ENCODE results near the gene IQCH. TPM values are rescaled to one million over a fixed set of nuclear protein-coding genes. Genes with fewer than 3 reads are reported as not detected.

IQCH gene
- total RNA-seq, 4 donors from 2014 or later = 0.40 to 5.2 (median 1.9) TPM

DNA sequence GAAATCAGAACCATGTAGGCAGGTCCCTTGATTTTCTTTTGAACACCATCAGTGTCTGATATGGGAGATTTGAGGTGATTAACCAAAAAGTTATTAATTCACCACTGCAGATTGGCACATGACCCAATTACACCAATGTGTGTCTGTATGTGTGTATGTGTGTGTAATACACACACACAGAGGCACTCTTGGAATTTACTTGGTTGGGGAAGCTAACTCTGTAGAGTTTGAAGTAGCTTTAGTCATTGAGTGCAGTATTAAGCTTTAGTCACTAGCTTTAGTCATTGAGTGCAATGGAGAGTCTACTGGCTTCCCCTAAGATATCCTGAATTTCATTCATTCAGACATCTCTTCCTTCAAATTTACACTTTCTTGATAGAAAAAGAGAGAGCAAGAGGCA is 156.9 kb downstream of the IQCH start:
- Histone ChIP-seq H3K36me3 (no peaks in the 10 kb centered on the region), H3K27me3 (no peaks in the 10 kb centered on the region), H3K27ac (no peak overlapping the region), H3K4me3 (no peak overlapping the region), H3K4me1 (no peaks in the 10 kb centered on the region), H3K9me3 (no peaks in the 10 kb centered on the region)
- intact Hi-C loops (cut with DNase I; ENCODE audit: low total_unique reads) (no loop called here), in situ Hi-C loops (cut with MboI; ENCODE audit: low pct_ligation_motif_present in 1 of 4, low pct_unique_long_range_greater_than_20kb in 1 of 4, low sequenced_read_pairs in 3 of 4) (no loop called here)
- no peak for DNase-seq
- no peak for TF ChIP-seq POLR2AphosphoS5 (IDR thresholded peaks at IDR 0.05)
- no peak for TF ChIP-seq EP300 (IDR thresholded peaks at IDR 0.05; ENCODE audit: low read depth)
- TF ChIP-seq POLR2A (IDR thresholded peaks at IDR 0.05) = no peak
- TF ChIP-seq, protein P1, sequence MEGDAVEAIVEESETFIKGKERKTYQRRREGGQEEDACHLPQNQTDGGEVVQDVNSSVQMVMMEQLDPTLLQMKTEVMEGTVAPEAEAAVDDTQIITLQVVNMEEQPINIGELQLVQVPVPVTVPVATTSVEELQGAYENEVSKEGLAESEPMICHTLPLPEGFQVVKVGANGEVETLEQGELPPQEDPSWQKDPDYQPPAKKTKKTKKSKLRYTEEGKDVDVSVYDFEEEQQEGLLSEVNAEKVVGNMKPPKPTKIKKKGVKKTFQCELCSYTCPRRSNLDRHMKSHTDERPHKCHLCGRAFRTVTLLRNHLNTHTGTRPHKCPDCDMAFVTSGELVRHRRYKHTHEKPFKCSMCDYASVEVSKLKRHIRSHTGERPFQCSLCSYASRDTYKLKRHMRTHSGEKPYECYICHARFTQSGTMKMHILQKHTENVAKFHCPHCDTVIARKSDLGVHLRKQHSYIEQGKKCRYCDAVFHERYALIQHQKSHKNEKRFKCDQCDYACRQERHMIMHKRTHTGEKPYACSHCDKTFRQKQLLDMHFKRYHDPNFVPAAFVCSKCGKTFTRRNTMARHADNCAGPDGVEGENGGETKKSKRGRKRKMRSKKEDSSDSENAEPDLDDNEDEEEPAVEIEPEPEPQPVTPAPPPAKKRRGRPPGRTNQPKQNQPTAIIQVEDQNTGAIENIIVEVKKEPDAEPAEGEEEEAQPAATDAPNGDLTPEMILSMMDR (IDR thresholded peaks at IDR 0.05) = no peak

DNA sequence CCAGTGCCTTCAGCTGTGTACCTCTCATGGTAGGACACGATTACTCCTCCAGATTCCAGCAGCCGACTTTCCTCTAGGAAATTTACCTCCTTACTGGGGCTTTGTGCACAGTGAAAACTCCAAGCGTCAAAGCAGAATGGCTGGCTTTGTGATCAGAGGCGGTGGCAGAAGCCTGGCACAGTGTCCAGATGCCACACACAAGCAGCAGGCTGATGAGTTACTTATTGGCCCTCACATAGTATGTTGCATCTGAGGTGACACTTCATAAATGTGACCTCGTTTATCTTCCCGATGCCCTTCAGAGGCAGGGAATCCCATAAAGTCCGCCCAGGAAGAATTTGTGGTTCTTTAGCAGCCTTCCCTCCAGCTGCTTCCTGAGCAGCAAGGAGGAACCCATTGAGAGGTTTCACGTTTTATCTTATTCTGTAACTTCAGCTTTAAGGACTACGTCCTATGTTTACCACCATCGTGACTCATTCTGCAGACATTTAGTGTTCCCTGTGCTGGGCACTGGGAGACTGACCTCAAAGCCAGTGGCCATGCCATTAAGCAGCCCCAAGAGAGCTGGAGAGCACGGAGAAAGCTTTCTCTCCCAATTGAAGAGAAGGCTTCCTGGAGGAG is 159.3 kb downstream of the IQCH start:
- intact Hi-C loops (cut with DNase I; ENCODE audit: low total_unique reads) = no loop called here
- no peaks in the 10 kb centered on the region for H3K36me3 ChIP-seq
- H3K9me3 ChIP-seq = no peaks in the 10 kb centered on the region
- DNase-seq = no peak
- 72 to 78% methylated on average over 8 to 11 of the region's 11 CpGs for WGBS, 2 donors (ENCODE audit: low coverage in 1 of 2)
- TF ChIP-seq, protein P1 (IDR thresholded peaks at IDR 0.05) = no peak
- TF ChIP-seq POLR2AphosphoS5 (IDR thresholded peaks at IDR 0.05) (no peak), EP300 (IDR thresholded peaks at IDR 0.05; ENCODE audit: low read depth) (no peak), POLR2A (IDR thresholded peaks at IDR 0.05) (no peak)
- H3K27me3 ChIP-seq = no peaks in the 10 kb centered on the region
- H3K27ac ChIP-seq = no peak overlapping the region
- in situ Hi-C loops (cut with MboI; ENCODE audit: low pct_ligation_motif_present in 1 of 4, low pct_unique_long_range_greater_than_20kb in 1 of 4, low sequenced_read_pairs in 3 of 4) = no loop called here
- H3K4me1 ChIP-seq = no peaks in the 10 kb centered on the region
- H3K4me3 ChIP-seq = no peak overlapping the region

DNA sequence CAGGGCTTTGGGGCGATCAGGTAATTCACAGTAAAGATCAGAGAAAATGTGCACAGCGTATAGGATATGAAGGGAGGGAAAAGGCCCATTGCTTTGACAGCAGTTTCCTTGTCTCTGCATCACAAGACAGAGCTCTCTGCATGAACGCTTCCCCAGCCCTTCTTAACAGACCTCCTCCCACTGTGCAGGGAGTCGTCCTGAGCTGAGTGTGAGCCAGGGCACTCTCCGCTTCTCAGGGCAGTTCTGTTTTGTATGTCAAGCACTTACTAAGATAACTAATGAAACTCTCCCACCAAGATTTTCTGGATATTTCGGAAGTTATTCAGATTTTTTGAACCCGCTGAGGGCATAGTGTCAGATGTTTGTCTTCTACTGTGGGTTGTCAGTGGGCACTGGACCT is 160.6 kb downstream of the IQCH start:
- 74 to 81% methylated on average over 3 to 7 of the region's 7 CpGs for WGBS, 2 donors (ENCODE audit: low coverage in 1 of 2)
- Histone ChIP-seq H3K36me3 (no peaks in the 10 kb centered on the region), H3K27ac (no peak overlapping the region), H3K9me3 (no peaks in the 10 kb centered on the region), H3K4me1 (no peaks in the 10 kb centered on the region), H3K4me3 (no peak overlapping the region), H3K27me3 (no peaks in the 10 kb centered on the region)
- no peak for TF ChIP-seq POLR2A (IDR thresholded peaks at IDR 0.05)
- no peak for TF ChIP-seq EP300 (IDR thresholded peaks at IDR 0.05; ENCODE audit: low read depth)
- TF ChIP-seq, protein P1 (IDR thresholded peaks at IDR 0.05) = no peak
- TF ChIP-seq POLR2AphosphoS5 (IDR thresholded peaks at IDR 0.05) = no peak
- intact Hi-C loops (cut with DNase I; ENCODE audit: low total_unique reads) (no loop called here), in situ Hi-C loops (cut with MboI; ENCODE audit: low pct_ligation_motif_present in 1 of 4, low pct_unique_long_range_greater_than_20kb in 1 of 4, low sequenced_read_pairs in 3 of 4) (no loop called here)
- DNase-seq = no peak

DNA sequence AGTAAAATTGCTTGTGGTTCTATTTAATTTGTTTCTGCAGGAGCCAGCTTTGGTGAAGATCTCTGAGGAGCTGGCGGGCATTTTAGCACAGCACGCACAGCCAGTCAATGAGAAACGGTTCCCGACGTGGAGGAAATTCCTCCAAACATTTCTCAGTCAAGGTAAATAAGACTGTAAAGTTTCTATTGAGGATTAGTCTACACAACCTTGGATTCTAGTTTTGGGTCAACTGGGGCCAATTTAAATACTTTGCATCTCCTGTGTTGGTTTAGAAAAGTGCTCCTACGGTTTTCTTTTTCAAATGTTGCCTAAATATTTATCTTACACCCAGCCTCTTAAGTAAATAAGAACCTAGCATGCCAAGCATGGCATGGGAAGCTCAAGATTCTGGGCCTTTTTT is 162.3 kb downstream of the IQCH start:
- Histone ChIP-seq H3K4me1 (no peaks in the 10 kb centered on the region), H3K4me3 (no peak overlapping the region), H3K27ac (no peak overlapping the region), H3K27me3 (no peaks in the 10 kb centered on the region), H3K36me3 (no peaks in the 10 kb centered on the region), H3K9me3 (no peaks in the 10 kb centered on the region)
- no peak for DNase-seq
- 60 to 68% methylated on average over 6 of the region's 6 CpGs for WGBS, 2 donors (ENCODE audit: low coverage in 1 of 2)
- in situ Hi-C loops (cut with MboI; ENCODE audit: low pct_ligation_motif_present in 1 of 4, low pct_unique_long_range_greater_than_20kb in 1 of 4, low sequenced_read_pairs in 3 of 4) (no loop called here), intact Hi-C loops (cut with DNase I; ENCODE audit: low total_unique reads) (no loop called here)
- TF ChIP-seq POLR2A (IDR thresholded peaks at IDR 0.05) (no peak), EP300 (IDR thresholded peaks at IDR 0.05; ENCODE audit: low read depth) (no peak), POLR2AphosphoS5 (IDR thresholded peaks at IDR 0.05) (no peak)
- TF ChIP-seq, protein P1 (IDR thresholded peaks at IDR 0.05) = no peak

Measured in transverse colon (tissue), 4 donors.